ENCODE measurements around the gene ABCC6. TPM values are rescaled to one million over a fixed set of nuclear protein-coding genes. Genes with fewer than 3 reads are reported as not detected.
"Not testable (repeated sequence)": the region's sequence is repeated elsewhere in the genome, so short reads cannot be mapped to it uniquely, and the experiment has no call there.

Gene ABCC6
- 2.7 TPM for total RNA-seq (ENCODE audit: unreplicated experiment)
- long read RNA-seq = 0 reads

DNA sequence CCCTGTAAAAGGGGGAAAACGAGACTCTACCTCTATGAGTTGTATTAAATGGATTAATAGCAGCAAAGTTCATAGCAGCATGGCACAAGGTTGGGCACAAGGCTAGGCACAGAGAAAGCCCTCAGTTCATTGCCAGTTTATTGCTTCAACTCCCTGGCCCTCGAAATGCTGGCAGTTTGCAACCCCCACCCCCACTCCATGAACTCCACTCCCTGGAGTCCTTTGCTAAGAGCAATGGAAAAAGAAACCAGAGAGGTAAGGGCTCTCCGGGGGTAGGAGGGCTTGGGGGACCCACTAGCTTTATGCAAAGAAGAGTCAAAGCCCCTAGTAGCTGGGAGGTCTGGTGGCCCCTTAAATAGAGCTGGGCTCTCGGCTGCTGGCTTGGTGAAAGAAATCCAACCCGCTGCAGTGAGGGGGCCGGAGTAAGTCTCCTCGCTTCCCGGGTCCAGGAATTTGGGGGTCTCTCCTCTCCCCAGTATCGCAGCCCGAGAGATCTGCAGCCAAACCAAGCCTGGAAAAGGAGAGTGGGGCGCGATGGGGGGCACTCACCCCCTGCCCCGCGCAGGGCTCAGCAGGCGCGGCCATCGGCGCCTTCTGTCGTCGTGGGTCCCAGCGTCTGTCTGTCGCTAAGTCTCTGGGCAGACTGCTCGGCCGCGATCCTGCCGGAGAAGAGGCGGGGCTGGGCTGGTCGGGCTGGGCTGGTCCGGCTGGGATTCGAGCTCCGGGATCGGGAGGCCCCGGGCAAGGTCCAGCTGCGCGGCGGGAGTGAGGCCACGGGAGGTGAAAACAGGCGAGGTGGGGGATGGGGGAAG, at the start of gene ABCC6:
Gene ABCC6 (minus strand): TSS at position 645 of the 812 bp plus-strand sequence. CDS start 60 bp downstream, at position 585.
- not testable (repeated sequence) for H3K36me3 Mint-ChIP-seq (ENCODE audit: unreplicated experiment); H3K27me3 Mint-ChIP-seq (ENCODE audit: unreplicated experiment); H3K4me1 Mint-ChIP-seq (ENCODE audit: low read depth, unreplicated experiment); DNase-seq; H3K27ac Mint-ChIP-seq (ENCODE audit: unreplicated experiment); H3K9me3 Mint-ChIP-seq (ENCODE audit: unreplicated experiment)
- H3K4me3 Mint-ChIP-seq (ENCODE audit: unreplicated experiment) = peak within 1 kb of the TSS; percentile 59

DNA sequence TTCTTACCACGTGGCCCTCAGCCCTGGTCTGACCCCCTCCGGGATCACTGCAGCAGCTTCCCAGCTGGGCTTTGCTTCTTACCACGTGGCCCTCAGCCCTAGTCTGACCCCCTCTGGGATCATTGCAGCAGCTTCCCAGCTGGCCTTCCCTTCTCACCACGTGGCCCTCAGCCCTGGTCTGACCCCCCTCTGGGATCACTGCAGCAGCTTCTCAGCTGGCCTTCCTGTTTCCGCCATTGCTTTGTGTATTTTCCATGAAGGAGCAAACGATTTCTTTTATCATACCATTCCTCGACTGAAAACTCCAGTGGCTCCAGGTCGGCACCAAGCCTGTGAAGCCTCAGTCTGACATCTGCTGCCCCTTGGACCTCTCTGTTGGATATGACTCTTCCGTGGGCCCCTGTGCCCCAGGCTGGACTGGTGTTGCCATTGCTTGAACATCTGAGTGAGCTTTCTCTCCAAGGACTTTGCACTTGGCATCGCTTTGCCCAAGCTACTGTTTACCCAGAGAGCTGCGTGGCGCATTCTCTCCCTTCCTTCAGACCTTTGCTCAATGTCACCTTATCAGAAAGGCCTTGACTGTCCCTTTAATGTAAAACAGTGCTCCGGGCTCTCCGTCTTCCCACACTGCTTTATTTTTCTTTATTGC, 49.4 kb upstream of the ABCC6 start:
- not testable (repeated sequence) for H3K4me3 Mint-ChIP-seq (ENCODE audit: unreplicated experiment); H3K4me1 Mint-ChIP-seq (ENCODE audit: low read depth, unreplicated experiment); H3K27ac Mint-ChIP-seq (ENCODE audit: unreplicated experiment); H3K27me3 Mint-ChIP-seq (ENCODE audit: unreplicated experiment); H3K9me3 Mint-ChIP-seq (ENCODE audit: unreplicated experiment); DNase-seq; H3K36me3 Mint-ChIP-seq (ENCODE audit: unreplicated experiment)

DNA sequence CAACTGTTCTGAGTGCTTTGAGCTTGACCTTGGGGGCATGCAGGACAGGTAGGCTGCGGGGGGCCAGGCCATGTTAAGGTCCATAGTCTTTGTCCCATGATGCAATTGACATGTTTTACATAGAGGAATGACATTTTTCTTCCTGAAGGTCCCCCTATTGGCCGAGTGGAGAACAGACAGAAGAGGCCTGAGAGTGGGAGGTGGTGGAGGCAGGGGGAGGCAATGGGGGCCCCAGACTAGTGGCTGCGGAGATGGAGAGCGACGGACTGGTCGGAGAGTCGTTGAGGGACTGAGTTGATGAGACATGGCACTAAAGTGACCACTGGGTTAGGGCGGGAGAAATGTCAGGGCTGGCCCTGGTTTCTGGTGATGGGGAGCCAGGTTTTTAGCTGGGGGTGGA, 48.4 kb upstream of the ABCC6 start:
- H3K36me3 Mint-ChIP-seq (ENCODE audit: unreplicated experiment); H3K27me3 Mint-ChIP-seq (ENCODE audit: unreplicated experiment); H3K9me3 Mint-ChIP-seq (ENCODE audit: unreplicated experiment); H3K27ac Mint-ChIP-seq (ENCODE audit: unreplicated experiment); DNase-seq; H3K4me1 Mint-ChIP-seq (ENCODE audit: low read depth, unreplicated experiment); H3K4me3 Mint-ChIP-seq (ENCODE audit: unreplicated experiment): not testable (repeated sequence)

DNA sequence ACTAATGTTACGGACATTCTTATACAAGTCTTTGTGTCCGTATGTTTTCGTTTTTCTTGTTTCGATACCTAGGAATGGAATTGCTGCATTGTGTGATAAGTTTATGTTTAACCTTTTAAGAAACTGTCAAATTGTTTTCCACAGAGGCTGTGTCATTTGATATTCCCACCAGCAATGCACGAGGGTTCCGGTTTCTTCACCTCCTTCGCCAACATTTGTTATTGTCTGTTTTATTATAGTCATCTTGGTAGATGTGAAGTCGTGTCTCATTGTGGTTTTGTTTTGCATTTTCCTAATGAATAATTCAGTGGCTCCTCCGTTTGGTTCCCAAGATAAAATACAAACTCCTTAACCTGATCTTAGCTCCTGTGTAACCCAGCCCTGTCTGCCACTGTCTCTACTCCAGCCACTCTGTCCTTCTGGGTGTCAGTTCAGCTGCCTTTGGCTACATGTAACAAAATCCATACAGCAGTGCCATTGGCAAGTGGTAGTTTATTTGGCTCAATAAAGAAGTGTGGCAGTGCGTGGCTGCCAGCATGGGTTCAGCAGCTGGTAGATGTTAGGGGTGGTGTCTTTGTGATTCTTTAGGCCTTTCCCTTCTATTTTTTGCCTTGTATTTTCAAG, 45.0 kb upstream of the ABCC6 start:
- H3K27me3 Mint-ChIP-seq (ENCODE audit: unreplicated experiment); H3K27ac Mint-ChIP-seq (ENCODE audit: unreplicated experiment); H3K4me3 Mint-ChIP-seq (ENCODE audit: unreplicated experiment); H3K36me3 Mint-ChIP-seq (ENCODE audit: unreplicated experiment); DNase-seq; H3K9me3 Mint-ChIP-seq (ENCODE audit: unreplicated experiment); H3K4me1 Mint-ChIP-seq (ENCODE audit: low read depth, unreplicated experiment): not testable (repeated sequence)

DNA sequence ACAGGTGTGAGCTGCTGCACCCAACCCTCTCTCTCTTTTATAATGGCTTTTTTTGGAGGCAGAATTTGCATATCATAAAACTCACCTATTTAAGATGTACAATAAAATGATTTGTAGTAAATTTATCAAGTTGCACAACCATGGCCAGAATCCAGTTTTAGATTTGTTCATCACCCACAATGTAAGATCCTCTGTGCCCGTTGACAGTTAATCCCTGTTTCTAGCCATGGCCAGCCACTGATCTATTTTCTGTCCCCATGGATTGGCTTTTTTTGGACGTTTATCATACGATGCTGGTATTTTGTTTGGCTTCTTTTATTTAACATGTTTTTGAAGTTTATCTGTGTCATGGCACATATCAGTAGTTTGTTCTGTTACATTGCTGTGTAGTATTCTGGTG, 44.4 kb upstream of the ABCC6 start:
- not testable (repeated sequence) for H3K4me1 Mint-ChIP-seq (ENCODE audit: low read depth, unreplicated experiment); H3K36me3 Mint-ChIP-seq (ENCODE audit: unreplicated experiment); H3K27me3 Mint-ChIP-seq (ENCODE audit: unreplicated experiment); H3K9me3 Mint-ChIP-seq (ENCODE audit: unreplicated experiment); DNase-seq; H3K4me3 Mint-ChIP-seq (ENCODE audit: unreplicated experiment); H3K27ac Mint-ChIP-seq (ENCODE audit: unreplicated experiment)

DNA sequence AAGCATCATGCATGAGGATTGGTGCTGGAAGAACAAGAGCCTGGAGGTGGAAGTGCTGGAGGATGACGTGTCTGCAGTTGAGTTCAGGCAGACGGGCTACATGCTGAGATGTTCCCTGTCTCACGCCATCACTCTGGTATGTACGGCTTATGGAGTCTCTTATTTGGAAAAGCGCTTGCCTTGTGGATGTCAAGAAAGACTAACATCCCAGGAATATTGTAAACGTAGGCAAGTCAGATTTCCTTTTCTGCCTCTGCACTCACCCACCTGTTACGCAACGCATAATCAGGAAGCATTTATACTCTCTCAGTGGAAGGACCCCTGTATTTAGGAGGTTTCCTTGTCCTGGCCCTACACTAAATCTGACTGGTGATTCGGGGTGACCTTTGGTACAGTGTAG, 41.8 kb upstream of the ABCC6 start:
- H3K27ac Mint-ChIP-seq (ENCODE audit: unreplicated experiment); H3K4me3 Mint-ChIP-seq (ENCODE audit: unreplicated experiment); H3K9me3 Mint-ChIP-seq (ENCODE audit: unreplicated experiment); H3K27me3 Mint-ChIP-seq (ENCODE audit: unreplicated experiment); H3K4me1 Mint-ChIP-seq (ENCODE audit: low read depth, unreplicated experiment); DNase-seq; H3K36me3 Mint-ChIP-seq (ENCODE audit: unreplicated experiment): not testable (repeated sequence)

DNA sequence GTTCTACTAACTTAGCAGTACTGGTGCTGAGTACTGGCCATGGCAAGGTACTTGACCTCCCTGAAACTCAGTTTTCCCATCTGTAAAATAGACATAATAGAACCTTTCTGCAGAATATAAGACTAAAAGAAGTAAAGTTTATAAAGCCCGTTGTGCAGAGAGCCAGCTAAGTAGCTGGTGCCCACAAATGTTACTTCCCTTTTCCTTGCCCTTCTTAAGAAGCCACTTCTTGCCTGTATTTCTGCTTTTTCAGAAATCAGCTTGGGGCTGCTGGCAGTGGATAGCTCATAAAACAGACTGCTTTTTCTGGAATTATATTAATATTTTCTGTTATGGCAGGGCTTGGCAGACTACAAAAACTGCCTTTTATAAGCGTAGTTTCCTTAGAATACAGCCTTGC, 40.7 kb upstream of the ABCC6 start:
- not testable (repeated sequence) for H3K9me3 Mint-ChIP-seq (ENCODE audit: unreplicated experiment); H3K36me3 Mint-ChIP-seq (ENCODE audit: unreplicated experiment); H3K27me3 Mint-ChIP-seq (ENCODE audit: unreplicated experiment); DNase-seq; H3K4me1 Mint-ChIP-seq (ENCODE audit: low read depth, unreplicated experiment); H3K4me3 Mint-ChIP-seq (ENCODE audit: unreplicated experiment); H3K27ac Mint-ChIP-seq (ENCODE audit: unreplicated experiment)

DNA sequence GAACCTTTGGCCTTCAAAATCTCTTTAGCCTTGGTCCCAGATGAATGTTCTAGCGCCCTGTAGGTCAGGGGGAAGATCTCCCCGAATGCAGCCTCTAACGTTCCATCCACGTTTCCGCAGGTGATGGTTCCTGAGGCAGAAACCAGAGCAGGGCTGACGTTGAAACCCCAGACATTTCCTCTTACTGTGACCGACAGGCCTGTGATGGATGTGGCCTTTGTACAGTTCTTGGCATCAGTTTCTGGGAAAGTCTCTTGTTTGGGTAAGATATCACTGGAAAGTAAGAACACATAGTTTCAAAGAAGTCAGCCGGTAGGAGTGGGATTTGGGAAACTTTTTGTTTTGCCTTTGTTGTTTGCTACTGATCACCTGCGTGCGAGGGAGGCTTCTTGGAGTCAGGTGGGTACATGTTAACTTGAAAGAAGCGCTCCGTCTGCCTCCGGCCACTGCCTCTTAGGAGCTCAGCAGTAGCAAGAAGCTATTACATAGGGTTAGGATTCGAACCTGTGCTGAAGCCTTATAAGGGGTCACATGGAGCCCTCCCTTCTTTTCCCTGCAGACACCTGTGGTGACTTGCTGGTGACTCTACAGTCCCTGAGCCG, 39.8 kb upstream of the ABCC6 start:
- not testable (repeated sequence) for DNase-seq; H3K9me3 Mint-ChIP-seq (ENCODE audit: unreplicated experiment); H3K27ac Mint-ChIP-seq (ENCODE audit: unreplicated experiment); H3K36me3 Mint-ChIP-seq (ENCODE audit: unreplicated experiment); H3K4me1 Mint-ChIP-seq (ENCODE audit: low read depth, unreplicated experiment); H3K4me3 Mint-ChIP-seq (ENCODE audit: unreplicated experiment); H3K27me3 Mint-ChIP-seq (ENCODE audit: unreplicated experiment)

DNA sequence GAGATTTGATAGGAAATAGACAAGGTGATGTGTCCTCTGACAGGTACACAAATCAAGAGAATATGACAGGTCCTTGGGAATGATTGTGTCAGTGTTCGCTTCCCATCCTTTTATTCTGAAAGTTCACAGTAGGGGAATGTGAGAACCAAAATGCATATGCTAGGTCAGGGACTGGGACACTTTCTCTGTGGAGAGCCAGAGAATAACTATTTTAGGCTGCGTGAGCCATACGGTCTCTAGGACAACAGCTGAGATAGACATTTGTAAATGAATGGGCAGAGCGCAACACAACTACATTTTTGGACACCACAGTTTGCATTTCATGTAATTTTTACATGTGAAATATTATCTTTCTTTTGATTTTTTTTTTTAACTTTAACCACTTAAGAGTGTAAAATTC, 36.7 kb upstream of the ABCC6 start:
- not testable (repeated sequence) for H3K36me3 Mint-ChIP-seq (ENCODE audit: unreplicated experiment); DNase-seq; H3K9me3 Mint-ChIP-seq (ENCODE audit: unreplicated experiment); H3K27ac Mint-ChIP-seq (ENCODE audit: unreplicated experiment); H3K4me1 Mint-ChIP-seq (ENCODE audit: low read depth, unreplicated experiment); H3K4me3 Mint-ChIP-seq (ENCODE audit: unreplicated experiment); H3K27me3 Mint-ChIP-seq (ENCODE audit: unreplicated experiment)

DNA sequence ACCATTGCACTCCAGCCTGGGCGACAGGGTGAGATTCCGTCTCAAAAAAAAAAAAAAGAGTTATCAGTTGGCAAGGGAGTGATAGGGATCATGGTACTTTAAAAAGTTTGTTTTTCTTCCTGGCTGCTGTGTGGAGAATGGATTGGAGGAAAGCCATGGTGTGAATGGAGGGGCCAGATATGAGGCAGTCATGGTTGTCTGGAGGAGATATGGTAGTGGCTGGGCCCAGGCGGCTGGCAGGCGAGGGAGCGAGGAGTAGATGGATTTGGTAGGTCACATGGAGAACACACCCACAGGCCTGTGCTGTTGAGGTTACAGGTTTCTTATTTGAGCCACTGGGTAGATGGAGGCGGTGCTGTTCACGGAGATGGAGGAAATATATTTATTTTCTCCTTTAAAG, 35.5 kb upstream of the ABCC6 start:
- H3K27me3 Mint-ChIP-seq (ENCODE audit: unreplicated experiment); H3K4me3 Mint-ChIP-seq (ENCODE audit: unreplicated experiment); H3K9me3 Mint-ChIP-seq (ENCODE audit: unreplicated experiment); H3K36me3 Mint-ChIP-seq (ENCODE audit: unreplicated experiment); H3K27ac Mint-ChIP-seq (ENCODE audit: unreplicated experiment); H3K4me1 Mint-ChIP-seq (ENCODE audit: low read depth, unreplicated experiment); DNase-seq: not testable (repeated sequence)

DNA sequence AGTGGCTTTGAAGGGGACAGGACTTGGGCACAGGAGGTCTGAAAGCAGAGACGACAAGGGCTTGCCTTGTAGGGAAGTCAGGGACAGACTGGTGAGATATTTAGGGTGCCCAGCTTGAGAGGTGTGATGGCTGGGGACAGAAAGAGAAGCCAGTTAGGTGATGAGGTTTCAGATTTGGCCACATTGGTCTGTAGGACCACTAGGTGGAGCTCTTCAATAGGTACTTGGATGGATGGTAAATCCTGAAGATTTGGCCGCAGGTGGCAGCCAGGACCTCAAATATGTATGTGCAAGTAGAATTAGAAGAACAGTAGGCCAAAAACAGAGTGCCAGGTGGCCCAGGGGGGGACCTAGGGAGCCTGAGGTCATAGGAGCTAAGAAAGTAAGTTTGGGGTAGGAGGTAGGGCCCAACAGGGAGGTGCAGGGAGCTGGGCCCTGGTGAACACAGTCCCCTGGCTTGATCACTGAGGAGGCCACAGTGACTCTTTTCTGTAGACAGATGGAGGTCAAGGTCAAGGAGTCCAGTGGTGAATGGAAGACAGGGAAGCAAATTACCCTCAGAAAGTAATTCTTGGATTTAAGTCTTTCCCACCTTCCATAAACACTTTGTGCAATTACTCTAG, 34.1 kb upstream of the ABCC6 start:
- H3K27ac Mint-ChIP-seq (ENCODE audit: unreplicated experiment); H3K9me3 Mint-ChIP-seq (ENCODE audit: unreplicated experiment); H3K4me3 Mint-ChIP-seq (ENCODE audit: unreplicated experiment); H3K4me1 Mint-ChIP-seq (ENCODE audit: low read depth, unreplicated experiment); H3K36me3 Mint-ChIP-seq (ENCODE audit: unreplicated experiment); H3K27me3 Mint-ChIP-seq (ENCODE audit: unreplicated experiment); DNase-seq: not testable (repeated sequence)

DNA sequence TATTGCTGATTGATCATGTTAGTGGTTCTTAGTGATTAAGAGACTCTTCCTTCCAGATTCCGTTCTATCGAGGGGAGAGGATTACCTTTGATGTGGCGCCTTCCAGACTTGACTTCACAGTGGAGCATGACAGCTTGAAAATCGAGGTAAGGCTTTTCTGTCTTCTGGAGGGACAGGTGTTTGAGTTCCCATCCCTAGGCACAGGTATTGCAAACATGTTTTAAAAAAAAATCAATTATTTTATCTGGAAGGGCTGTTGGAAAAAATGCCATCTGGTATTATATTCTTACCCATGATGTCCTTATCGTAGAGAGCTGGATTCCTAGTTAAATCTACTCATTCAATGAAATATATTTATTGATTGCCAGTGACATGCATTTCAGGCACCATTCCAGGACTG, 29.1 kb upstream of the ABCC6 start:
- not testable (repeated sequence) for DNase-seq; H3K9me3 Mint-ChIP-seq (ENCODE audit: unreplicated experiment); H3K27ac Mint-ChIP-seq (ENCODE audit: unreplicated experiment); H3K4me1 Mint-ChIP-seq (ENCODE audit: low read depth, unreplicated experiment); H3K4me3 Mint-ChIP-seq (ENCODE audit: unreplicated experiment); H3K27me3 Mint-ChIP-seq (ENCODE audit: unreplicated experiment); H3K36me3 Mint-ChIP-seq (ENCODE audit: unreplicated experiment)

Data from glutamatergic neuron (in vitro differentiated cells).